ENCODE measurements around the gene NPAS3. TPM values are rescaled to one million over a fixed set of nuclear protein-coding genes. Genes with fewer than 3 reads are reported as not detected.

NPAS3 gene
- total RNA-seq, 1 donor from 2014 or later, result 2.0 TPM

DNA sequence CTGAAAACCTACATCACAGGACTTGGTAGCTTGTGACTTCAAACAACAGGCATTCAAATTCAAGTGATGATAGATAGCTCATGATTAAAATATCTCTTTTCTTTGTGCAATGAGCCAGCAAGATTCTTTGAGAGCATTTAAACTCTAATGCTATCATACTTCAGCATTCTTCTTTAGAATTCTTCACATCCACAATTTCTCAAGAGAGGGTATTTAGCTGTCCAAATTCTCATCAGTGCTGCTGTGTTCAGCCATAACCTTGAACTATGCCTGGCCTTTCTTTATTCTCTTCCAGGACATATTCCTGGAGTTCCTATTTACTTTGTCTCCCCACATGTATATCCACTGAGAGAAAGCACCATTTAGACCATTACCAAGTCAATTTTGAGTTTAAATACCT lies 691.1 kb downstream of the NPAS3 start:
- no peak overlapping the region for H3K4me3 ChIP-seq (ENCODE audit: low read depth, low read length)
- H3K27me3 ChIP-seq (ENCODE audit: control insufficient read depth, insufficient read depth, low read length), result no peaks in the 10 kb centered on the region
- TF ChIP-seq, protein P1, sequence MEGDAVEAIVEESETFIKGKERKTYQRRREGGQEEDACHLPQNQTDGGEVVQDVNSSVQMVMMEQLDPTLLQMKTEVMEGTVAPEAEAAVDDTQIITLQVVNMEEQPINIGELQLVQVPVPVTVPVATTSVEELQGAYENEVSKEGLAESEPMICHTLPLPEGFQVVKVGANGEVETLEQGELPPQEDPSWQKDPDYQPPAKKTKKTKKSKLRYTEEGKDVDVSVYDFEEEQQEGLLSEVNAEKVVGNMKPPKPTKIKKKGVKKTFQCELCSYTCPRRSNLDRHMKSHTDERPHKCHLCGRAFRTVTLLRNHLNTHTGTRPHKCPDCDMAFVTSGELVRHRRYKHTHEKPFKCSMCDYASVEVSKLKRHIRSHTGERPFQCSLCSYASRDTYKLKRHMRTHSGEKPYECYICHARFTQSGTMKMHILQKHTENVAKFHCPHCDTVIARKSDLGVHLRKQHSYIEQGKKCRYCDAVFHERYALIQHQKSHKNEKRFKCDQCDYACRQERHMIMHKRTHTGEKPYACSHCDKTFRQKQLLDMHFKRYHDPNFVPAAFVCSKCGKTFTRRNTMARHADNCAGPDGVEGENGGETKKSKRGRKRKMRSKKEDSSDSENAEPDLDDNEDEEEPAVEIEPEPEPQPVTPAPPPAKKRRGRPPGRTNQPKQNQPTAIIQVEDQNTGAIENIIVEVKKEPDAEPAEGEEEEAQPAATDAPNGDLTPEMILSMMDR (IDR thresholded peaks at IDR 0.05; ENCODE audit: insufficient read depth, low read length, poor library complexity, severe bottlenecking), result no peak
- H3K36me3 ChIP-seq (ENCODE audit: control insufficient read depth, insufficient read depth, low read length), result no peaks in the 10 kb centered on the region
- DNase-seq (ENCODE audit: low read depth), result no peak

DNA sequence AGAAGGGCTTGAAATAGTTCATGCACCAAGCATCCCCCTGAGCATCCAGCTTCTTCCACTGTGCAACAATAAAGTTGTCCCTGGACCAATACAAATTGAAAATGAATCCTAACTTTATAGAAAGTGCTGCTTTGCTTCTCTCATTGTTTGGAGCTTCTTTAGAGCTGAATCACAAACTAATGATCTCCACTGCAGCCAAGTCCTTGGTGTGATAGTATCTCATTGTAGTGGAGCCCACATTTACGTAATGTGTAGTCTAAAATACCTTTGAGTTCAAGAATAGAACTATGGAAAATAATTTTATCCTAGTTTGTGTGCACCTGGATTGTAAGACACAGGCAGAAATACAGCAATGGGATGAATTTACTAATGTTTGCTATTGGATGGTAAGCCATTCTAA lies 692.3 kb downstream of the NPAS3 start:
- Histone ChIP-seq H3K27me3 (ENCODE audit: control insufficient read depth, insufficient read depth, low read length) (no peaks in the 10 kb centered on the region), H3K36me3 (ENCODE audit: control insufficient read depth, insufficient read depth, low read length) (no peaks in the 10 kb centered on the region), H3K4me3 (ENCODE audit: low read depth, low read length) (no peak overlapping the region)
- DNase-seq (ENCODE audit: low read depth), result no peak
- TF ChIP-seq, protein P1 (IDR thresholded peaks at IDR 0.05; ENCODE audit: insufficient read depth, low read length, poor library complexity, severe bottlenecking), result no peak

DNA sequence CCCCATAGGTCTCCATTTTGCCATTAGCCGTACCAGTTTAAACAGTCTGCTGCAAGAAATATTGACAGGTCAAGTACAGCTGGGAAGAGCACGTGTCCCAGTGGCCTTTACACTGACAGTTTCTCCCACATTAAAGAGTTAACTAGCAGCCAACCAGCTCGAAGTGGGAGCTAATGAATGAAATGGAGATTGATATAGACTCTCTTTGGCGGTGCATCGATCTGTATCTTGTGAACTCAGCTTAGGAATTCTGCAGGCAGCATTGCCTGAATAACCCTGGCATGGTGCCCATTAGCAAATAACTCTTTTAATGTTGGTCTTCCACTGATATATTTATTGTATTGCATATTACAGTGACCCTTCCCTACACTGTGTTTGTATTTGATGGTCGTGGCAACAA lies 692.8 kb downstream of the NPAS3 start:
- no peaks in the 10 kb centered on the region for H3K27me3 ChIP-seq (ENCODE audit: control insufficient read depth, insufficient read depth, low read length)
- TF ChIP-seq, protein P1 (IDR thresholded peaks at IDR 0.05; ENCODE audit: insufficient read depth, low read length, poor library complexity, severe bottlenecking), result no peak
- H3K4me3 ChIP-seq (ENCODE audit: low read depth, low read length), result no peak overlapping the region
- H3K36me3 ChIP-seq (ENCODE audit: control insufficient read depth, insufficient read depth, low read length), result no peaks in the 10 kb centered on the region
- no peak for DNase-seq (ENCODE audit: low read depth)

DNA sequence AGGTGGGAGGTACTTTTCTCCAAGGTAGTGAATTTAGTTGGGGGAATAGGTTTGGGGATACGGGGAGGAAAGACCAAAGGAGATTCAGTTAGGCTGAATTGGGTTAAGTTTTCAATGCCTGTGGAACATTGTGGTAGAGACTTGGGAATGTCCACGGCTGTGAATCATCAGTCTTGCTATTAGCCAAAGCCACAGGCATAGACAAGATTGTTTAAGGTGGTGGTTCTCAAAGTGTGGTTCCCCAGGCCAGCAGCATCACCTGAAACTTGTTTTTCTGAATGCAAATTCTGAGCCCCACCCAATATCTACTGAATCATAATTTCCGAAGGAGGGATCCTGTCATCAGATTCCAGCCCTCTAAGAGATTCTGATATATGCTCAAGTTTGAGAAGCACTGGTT lies 696.0 kb downstream of the NPAS3 start:
- Histone ChIP-seq H3K36me3 (ENCODE audit: control insufficient read depth, insufficient read depth, low read length) (no peaks in the 10 kb centered on the region), H3K27me3 (ENCODE audit: control insufficient read depth, insufficient read depth, low read length) (no peaks in the 10 kb centered on the region), H3K4me3 (ENCODE audit: low read depth, low read length) (no peak overlapping the region)
- TF ChIP-seq, protein P1 (IDR thresholded peaks at IDR 0.05; ENCODE audit: insufficient read depth, low read length, poor library complexity, severe bottlenecking), result no peak
- DNase-seq (ENCODE audit: low read depth), result no peak

DNA sequence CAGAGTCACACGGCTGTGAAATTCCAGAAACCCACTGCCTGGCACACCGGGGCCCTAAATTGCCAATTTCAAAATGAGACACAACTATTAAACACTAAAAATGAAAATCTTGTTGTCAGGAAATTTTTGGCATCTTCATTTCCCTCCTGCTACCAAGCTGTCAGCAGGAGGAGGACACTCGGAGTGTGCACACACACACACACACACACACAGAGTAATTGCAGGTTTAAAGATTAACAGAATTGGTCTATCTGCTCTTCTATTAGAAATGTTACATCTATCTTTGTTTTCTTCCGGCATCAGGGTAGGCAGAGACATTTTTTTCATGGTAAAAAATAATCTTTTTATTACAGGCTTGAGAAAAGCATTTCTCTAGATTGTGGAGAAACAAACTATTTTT lies 698.0 kb downstream of the NPAS3 start:
- no peak for DNase-seq (ENCODE audit: low read depth)
- Histone ChIP-seq H3K27me3 (ENCODE audit: control insufficient read depth, insufficient read depth, low read length) (no peaks in the 10 kb centered on the region), H3K4me3 (ENCODE audit: low read depth, low read length) (no peak overlapping the region), H3K36me3 (ENCODE audit: control insufficient read depth, insufficient read depth, low read length) (no peaks in the 10 kb centered on the region)
- TF ChIP-seq, protein P1 (IDR thresholded peaks at IDR 0.05; ENCODE audit: insufficient read depth, low read length, poor library complexity, severe bottlenecking), result no peak

DNA sequence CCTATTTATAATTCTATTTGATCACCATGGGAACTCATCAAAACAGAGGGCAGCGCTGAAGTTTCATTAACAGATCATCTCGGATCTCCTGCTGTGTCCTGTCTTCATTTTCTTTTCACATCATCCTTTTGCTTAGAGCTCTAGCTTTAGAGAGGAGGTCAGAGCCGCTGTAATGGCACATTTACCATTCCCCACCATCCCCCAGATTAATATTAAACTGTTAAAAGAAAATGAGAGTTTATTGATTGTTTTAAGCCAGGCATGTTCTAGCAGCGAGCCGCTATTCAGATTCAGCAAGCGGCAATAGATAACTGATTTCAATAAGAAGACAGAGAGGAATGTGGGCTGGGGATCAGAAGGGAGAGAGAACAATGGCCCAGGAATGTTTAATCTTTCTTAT lies 703.4 kb downstream of the NPAS3 start:
- Histone ChIP-seq H3K36me3 (ENCODE audit: control insufficient read depth, insufficient read depth, low read length) (no peaks in the 10 kb centered on the region), H3K4me3 (ENCODE audit: low read depth, low read length) (no peak overlapping the region), H3K27me3 (ENCODE audit: control insufficient read depth, insufficient read depth, low read length) (no peaks in the 10 kb centered on the region)
- TF ChIP-seq, protein P1 (IDR thresholded peaks at IDR 0.05; ENCODE audit: insufficient read depth, low read length, poor library complexity, severe bottlenecking), result no peak
- no peak for DNase-seq (ENCODE audit: low read depth)

All from kidney epithelial cell (primary cell).